DMS153 treated with DMSO at 0.1 percent for 48 hours (cell line): Measurements from ENCODE around the gene AP5M1.
A peak's percentile ranks its signal among the peaks of the same experiment; 100 is the strongest.
"Not testable (repeated sequence)": the region's sequence is repeated elsewhere in the genome, so short reads cannot be mapped to it uniquely, and the experiment has no call there.

Source experiments
- DNase-seq: peaks from one replicate; lab custom pipeline; 2025; ENCODE audit not compliant: unreplicated experiment; lab: John Stamatoyannopoulos, UW

Gene AP5M1

GRCh38 chr14:57268161-57269069, at the start of gene AP5M1, which contains the start of gene EXOC5:
Gene AP5M1, plus strand, starts transcription at chr14:57268971. Its CDS starts 344 bp downstream, at chr14:57269315.
Gene EXOC5, minus strand, starts transcription at chr14:57268905. Its CDS starts 257 bp downstream, at chr14:57268648.
- peak; percentile 95 for DNase-seq

- no peak for DNase-seq
Observed at GRCh38 chr14:57221931-57222330, 46.8 kb upstream of the AP5M1 start.

GRCh38 chr14:57227083-57227482, 41.7 kb upstream of the AP5M1 start:
- no peak for DNase-seq

- not testable (repeated sequence) for DNase-seq
Observed at GRCh38 chr14:57228320-57228719, 40.5 kb upstream of the AP5M1 start.

- no peak for DNase-seq
Observed at GRCh38 chr14:57232006-57232405, 36.8 kb upstream of the AP5M1 start.

GRCh38 chr14:57240115-57240514, 28.7 kb upstream of the AP5M1 start:
- not testable (repeated sequence) for DNase-seq

- DNase-seq = no peak
Observed at GRCh38 chr14:57243320-57243719, 25.5 kb upstream of the AP5M1 start.

- no peak for DNase-seq
Observed at GRCh38 chr14:57244106-57244505, 24.7 kb upstream of the AP5M1 start.

GRCh38 chr14:57245941-57246340, 22.8 kb upstream of the AP5M1 start:
- DNase-seq = no peak

- DNase-seq = no peak
Observed at GRCh38 chr14:57246933-57247657, 21.7 kb upstream of the AP5M1 start.

GRCh38 chr14:57254884-57255283, 13.9 kb upstream of the AP5M1 start:
- no peak for DNase-seq

- not testable (repeated sequence) for DNase-seq
Observed at GRCh38 chr14:57258221-57258620, 10.6 kb upstream of the AP5M1 start.

GRCh38 chr14:57259672-57260071, 9.1 kb upstream of the AP5M1 start:
- no peak for DNase-seq

GRCh38 chr14:57261604-57262003, 7.2 kb upstream of the AP5M1 start:
- DNase-seq = no peak

GRCh38 chr14:57262117-57262516, 6.7 kb upstream of the AP5M1 start:
- DNase-seq = no peak

GRCh38 chr14:57266065-57266464, 2.7 kb upstream of the AP5M1 start:
- DNase-seq = no peak

GRCh38 chr14:57273236-57273635, 4.5 kb downstream of the AP5M1 start:
- DNase-seq = no peak

GRCh38 chr14:57274551-57274950, 5.8 kb downstream of the AP5M1 start:
- no peak for DNase-seq

GRCh38 chr14:57275023-57275664, 6.4 kb downstream of the AP5M1 start:
- DNase-seq = no peak

GRCh38 chr14:57277062-57277461, 8.3 kb downstream of the AP5M1 start:
- no peak for DNase-seq

- DNase-seq = no peak
Observed at GRCh38 chr14:57287745-57288144, 19.0 kb downstream of the AP5M1 start.
